Fibroblast of mammary gland (primary cell): ENCODE data around the gene FOXI1.
A peak's percentile ranks its signal among the peaks of the same experiment; 100 is the strongest.

Experiments used
- DNase-seq: peaks from one replicate; pipeline ENCODE4 v3.0.0-alpha.2; 2010; ENCODE audit warnings: low read depth
- H3K4me3 ChIP-seq: 2 replicates; pipeline ENCODE4 v1.5.1; 2011; ENCODE audit warnings: low read depth, mild to moderate bottlenecking, low read length, moderate library complexity; ENCODE audit not compliant: control insufficient read depth
- CTCF ChIP-seq: conservative IDR thresholded peaks from 2 replicates; pipeline ENCODE4 v1.5.1; 2011; ENCODE audit warnings: low read depth, low read length, inconsistent platforms; ENCODE audit not compliant: control insufficient read depth, insufficient read depth

Gene FOXI1

GRCh38 chr5:170069512-170069911 lies 36.2 kb upstream of the FOXI1 start:
- no peak for TF ChIP-seq CTCF
- no peak for DNase-seq
- no peak overlapping the region for H3K4me3 ChIP-seq

- DNase-seq, result peak; percentile 45
- peak; percentile 60 for TF ChIP-seq CTCF
- no peak overlapping the region for H3K4me3 ChIP-seq
Observed at GRCh38 chr5:170070556-170071412, 34.9 kb upstream of the FOXI1 start.

GRCh38 chr5:170071748-170072147 lies 33.9 kb upstream of the FOXI1 start:
- H3K4me3 ChIP-seq, result no peak overlapping the region
- no peak for DNase-seq
- no peak for TF ChIP-seq CTCF

GRCh38 chr5:170075696-170076095 lies 30.0 kb upstream of the FOXI1 start:
- H3K4me3 ChIP-seq, result no peak overlapping the region
- TF ChIP-seq CTCF, result no peak
- DNase-seq, result no peak

- DNase-seq, result peak; percentile 5
- no peak for TF ChIP-seq CTCF
- no peak overlapping the region for H3K4me3 ChIP-seq
Observed at GRCh38 chr5:170076211-170076610, 29.5 kb upstream of the FOXI1 start.

GRCh38 chr5:170076739-170077138 lies 29.0 kb upstream of the FOXI1 start:
- no peak for DNase-seq
- TF ChIP-seq CTCF, result no peak
- H3K4me3 ChIP-seq, result no peak overlapping the region
